K562 (cell line): ENCODE measurements around the gene BCAR3. TPM values are rescaled to one million over a fixed set of nuclear protein-coding genes. Genes with fewer than 3 reads are reported as not detected.
A peak's percentile ranks its signal among the peaks of the same experiment; 100 is the strongest.

Experiments
- ELF1 ChIP-seq: fragments of 200-800 bp; sonication (Bioruptor generic); IDR thresholded peaks from 2 replicates; pipeline ENCODE4 v1.6.1; 2016; ENCODE audit warnings: missing genetic modification characterization, missing compliant biosample characterization
- HNRNPK ChIP-seq: fragments of 200-400 bp; formaldehyde crosslinking; IDR thresholded peaks from one replicate; pipeline ENCODE4 v1.6.1; 2018; ENCODE audit warnings: mild to moderate bottlenecking, low read depth, low read length; ENCODE audit not compliant: poor library complexity, severe bottlenecking
- SAFB2 ChIP-seq: fragments of 200-400 bp; formaldehyde crosslinking; IDR thresholded peaks from 2 replicates; pipeline ENCODE4 v1.6.1; 2018; ENCODE audit warnings: borderline replicate concordance, low read length, low read depth, moderate library complexity; ENCODE audit not compliant: severe bottlenecking
- SIX5 ChIP-seq, 2 experiments: IDR thresholded peaks; 2 replicates each; pipeline ENCODE4 v1.6.1; 2011; ENCODE audit warnings: low read length in 2 of 2, borderline replicate concordance in 1 of 2, low read depth in 1 of 2, mild to moderate bottlenecking in 1 of 2, moderate library complexity in 1 of 2; ENCODE audit not compliant: insufficient read depth in 1 of 2
- TCFL5 ChIP-seq: fragments of 250-450 bp; sonication (Bioruptor Pico); conservative IDR thresholded peaks from 2 replicates; pipeline ENCODE4 v1.6.1; 2021; ENCODE audit warnings: mild to moderate bottlenecking, moderate library complexity, matching md5 sums
- ZKSCAN3 ChIP-seq: fragments of 250-450 bp; sonication (Bioruptor Pico); IDR thresholded peaks from 2 replicates; pipeline ENCODE4 v1.4.0; 2020
- ZNF316 ChIP-seq: fragments of 450-650 bp; IDR thresholded peaks from 2 replicates; pipeline ENCODE4 v1.6.1; 2016
- ZNF589 ChIP-seq: fragments of 200-800 bp; sonication (Bioruptor generic); IDR thresholded peaks from 2 replicates; pipeline ENCODE4 v1.6.1; 2016; ENCODE audit warnings: low read depth, missing genetic modification characterization, missing compliant biosample characterization
- ZNF609 ChIP-seq: sonication (generic); formaldehyde crosslinking; IDR thresholded peaks from 2 replicates; pipeline ENCODE4 v1.8.1; 2023; ENCODE audit warnings: missing genetic modification reagents, mild to moderate bottlenecking, borderline replicate concordance
- ZNF764 ChIP-seq: fragments of 250-450 bp; sonication (Bioruptor Pico); IDR thresholded peaks from 2 replicates; pipeline ENCODE4 v1.4.0; 2020; ENCODE audit warnings: low read depth, mild to moderate bottlenecking, moderate library complexity
- polyA plus RNA-seq, 8 experiments: library from polyadenylated mRNA; depleted of rRNA in 4 of 8; stranded (reverse) in 5 of 8; unstranded in 3 of 8; fragments of >200 nt; fragmentation: Nextera tagmentation in 2 of 8; fragmentation: Illumina TruSeq in 1 of 8; extraction: Ambion mirVana in 2 of 8; extraction: Trizol in 1 of 8; gene quantifications; 2 replicates each; pipeline versions ENCODE4 v1.2.1 to v1.2.3, GENCODE V29; 2011 to 2014; ENCODE audit warnings: inconsistent platforms in 1 of 8, missing spikeins in 1 of 8
- total RNA-seq, 7 experiments: library from RNA; depleted of rRNA in 6 of 7; stranded (reverse); fragments of >200 nt in 6 of 7; fragmentation: Illumina TruSeq in 2 of 7; extraction: Trizol in 2 of 7; gene quantifications; 2 replicates each; pipeline versions ENCODE4 v1.2.1 to v1.2.3, GENCODE V29; 2011 to 2021; ENCODE audit warnings: low replicate concordance in 1 of 7
- TF ChIP-seq, protein P1 (sequence below), 2 experiments: fragments of 150-350 bp in 1 of 2; IDR thresholded peaks; 2 replicates each; pipeline ENCODE4 v1.6.1; 2012 to 2016; ENCODE audit warnings: low read depth in 2 of 2, low read length in 2 of 2, mild to moderate bottlenecking in 1 of 2, moderate library complexity in 1 of 2
- TF ChIP-seq, protein P2 (sequence below), 3 experiments: fragments of 200-800 bp in 1 of 3; sonication (Bioruptor generic) in 1 of 3; sonication (generic) in 1 of 3; formaldehyde crosslinking in 1 of 3; IDR thresholded peaks; 2 replicates each; pipeline versions ENCODE4 v1.6.1 to v1.8.0; 2016 to 2022; ENCODE audit warnings: mild to moderate bottlenecking in 2 of 3, missing compliant biosample characterization in 2 of 3, missing genetic modification characterization in 2 of 3, missing genetic modification reagents in 1 of 3

BCAR3 gene
- total and polyA plus RNA-seq, 9 of the 15 experiments (the other 6 are each of a cell fraction or from before 2014, with no cell fraction given), result 1.8 to 6.3 (median 3.8) TPM

- TF ChIP-seq ZNF609 (CRISPR knock-in tag), result no peak
- no peak for TF ChIP-seq ZNF764
- TF ChIP-seq, protein P1, sequence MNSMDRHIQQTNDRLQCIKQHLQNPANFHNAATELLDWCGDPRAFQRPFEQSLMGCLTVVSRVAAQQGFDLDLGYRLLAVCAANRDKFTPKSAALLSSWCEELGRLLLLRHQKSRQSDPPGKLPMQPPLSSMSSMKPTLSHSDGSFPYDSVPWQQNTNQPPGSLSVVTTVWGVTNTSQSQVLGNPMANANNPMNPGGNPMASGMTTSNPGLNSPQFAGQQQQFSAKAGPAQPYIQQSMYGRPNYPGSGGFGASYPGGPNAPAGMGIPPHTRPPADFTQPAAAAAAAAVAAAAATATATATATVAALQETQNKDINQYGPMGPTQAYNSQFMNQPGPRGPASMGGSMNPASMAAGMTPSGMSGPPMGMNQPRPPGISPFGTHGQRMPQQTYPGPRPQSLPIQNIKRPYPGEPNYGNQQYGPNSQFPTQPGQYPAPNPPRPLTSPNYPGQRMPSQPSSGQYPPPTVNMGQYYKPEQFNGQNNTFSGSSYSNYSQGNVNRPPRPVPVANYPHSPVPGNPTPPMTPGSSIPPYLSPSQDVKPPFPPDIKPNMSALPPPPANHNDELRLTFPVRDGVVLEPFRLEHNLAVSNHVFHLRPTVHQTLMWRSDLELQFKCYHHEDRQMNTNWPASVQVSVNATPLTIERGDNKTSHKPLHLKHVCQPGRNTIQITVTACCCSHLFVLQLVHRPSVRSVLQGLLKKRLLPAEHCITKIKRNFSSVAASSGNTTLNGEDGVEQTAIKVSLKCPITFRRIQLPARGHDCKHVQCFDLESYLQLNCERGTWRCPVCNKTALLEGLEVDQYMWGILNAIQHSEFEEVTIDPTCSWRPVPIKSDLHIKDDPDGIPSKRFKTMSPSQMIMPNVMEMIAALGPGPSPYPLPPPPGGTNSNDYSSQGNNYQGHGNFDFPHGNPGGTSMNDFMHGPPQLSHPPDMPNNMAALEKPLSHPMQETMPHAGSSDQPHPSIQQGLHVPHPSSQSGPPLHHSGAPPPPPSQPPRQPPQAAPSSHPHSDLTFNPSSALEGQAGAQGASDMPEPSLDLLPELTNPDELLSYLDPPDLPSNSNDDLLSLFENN (IDR thresholded peaks at IDR 0.05; ENCODE audit: low read depth in 2 of 2, low read length in 2 of 2), result peak in 1 of 2 experiments; percentile 87; a peak in 2 of 4 replicates
- no peak for TF ChIP-seq SAFB2
- no peak for TF ChIP-seq HNRNPK
- TF ChIP-seq ZNF589 (CRISPR knock-in tag), result 0 out of 2 replicates have a peak, but pooled peaks have one; percentile 18
- no peak for TF ChIP-seq TCFL5 (CRISPR knock-in tag)
- TF ChIP-seq ZNF316, result no peak
- TF ChIP-seq ZKSCAN3, result no peak
- no peak for TF ChIP-seq ELF1 (tag)
- TF ChIP-seq, protein P2, sequence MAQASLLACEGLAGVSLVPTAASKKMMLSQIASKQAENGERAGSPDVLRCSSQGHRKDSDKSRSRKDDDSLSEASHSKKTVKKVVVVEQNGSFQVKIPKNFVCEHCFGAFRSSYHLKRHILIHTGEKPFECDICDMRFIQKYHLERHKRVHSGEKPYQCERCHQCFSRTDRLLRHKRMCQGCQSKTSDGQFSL (CRISPR knock-in tag; IDR thresholded peaks at IDR 0.05), result no peak
- TF ChIP-seq, protein P2 (tag; IDR thresholded peaks at IDR 0.05), result no peak
- TF ChIP-seq SIX5 (IDR thresholded peaks at IDR 0.05; ENCODE audit: borderline replicate concordance in 1 of 2, insufficient read depth in 1 of 2, low read depth in 1 of 2, low read length in 2 of 2), result no peak
Measured at GRCh38 chr1:93567255-93567918, 114.2 kb downstream of the BCAR3 start (continued).
